ENCODE results near the gene HOXA5.

HOXA5 gene

DNA sequence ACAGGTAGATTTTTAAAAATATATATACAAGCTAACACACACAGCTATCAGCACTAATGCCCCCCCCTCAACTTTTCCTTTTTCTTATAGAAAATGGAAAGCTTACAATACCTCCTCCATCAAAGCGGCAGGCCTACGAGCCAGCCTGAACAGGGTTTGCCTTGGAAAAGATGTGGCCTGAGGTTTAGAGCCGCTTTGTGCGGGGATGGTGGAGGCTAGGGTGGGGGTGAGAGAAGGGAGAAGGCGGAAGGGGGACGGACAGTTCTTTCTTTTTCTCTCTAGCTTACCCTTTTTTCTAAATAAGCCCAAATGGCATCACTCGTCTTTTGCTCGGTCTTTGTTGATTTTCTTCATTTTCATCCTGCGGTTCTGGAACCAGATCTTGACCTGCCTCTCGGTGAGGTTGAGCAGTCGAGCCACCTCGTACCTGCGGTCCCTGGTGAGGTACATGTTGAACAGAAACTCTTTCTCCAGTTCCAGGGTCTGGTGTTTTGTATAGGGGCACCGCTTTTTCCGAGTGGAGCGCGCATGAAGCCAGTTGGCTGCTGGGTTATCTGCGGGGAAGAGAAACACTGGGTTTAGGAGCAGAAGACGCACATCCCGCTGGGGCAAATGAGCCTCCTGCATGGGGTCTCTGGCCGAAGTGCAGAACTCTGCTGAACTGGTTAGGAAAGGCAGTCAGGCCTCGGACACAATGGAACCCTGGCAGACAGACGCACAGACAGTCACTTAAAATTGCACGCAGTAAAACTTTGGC, 20.0 kb upstream of the HOXA5 start:
- TF ChIP-seq, protein P1, sequence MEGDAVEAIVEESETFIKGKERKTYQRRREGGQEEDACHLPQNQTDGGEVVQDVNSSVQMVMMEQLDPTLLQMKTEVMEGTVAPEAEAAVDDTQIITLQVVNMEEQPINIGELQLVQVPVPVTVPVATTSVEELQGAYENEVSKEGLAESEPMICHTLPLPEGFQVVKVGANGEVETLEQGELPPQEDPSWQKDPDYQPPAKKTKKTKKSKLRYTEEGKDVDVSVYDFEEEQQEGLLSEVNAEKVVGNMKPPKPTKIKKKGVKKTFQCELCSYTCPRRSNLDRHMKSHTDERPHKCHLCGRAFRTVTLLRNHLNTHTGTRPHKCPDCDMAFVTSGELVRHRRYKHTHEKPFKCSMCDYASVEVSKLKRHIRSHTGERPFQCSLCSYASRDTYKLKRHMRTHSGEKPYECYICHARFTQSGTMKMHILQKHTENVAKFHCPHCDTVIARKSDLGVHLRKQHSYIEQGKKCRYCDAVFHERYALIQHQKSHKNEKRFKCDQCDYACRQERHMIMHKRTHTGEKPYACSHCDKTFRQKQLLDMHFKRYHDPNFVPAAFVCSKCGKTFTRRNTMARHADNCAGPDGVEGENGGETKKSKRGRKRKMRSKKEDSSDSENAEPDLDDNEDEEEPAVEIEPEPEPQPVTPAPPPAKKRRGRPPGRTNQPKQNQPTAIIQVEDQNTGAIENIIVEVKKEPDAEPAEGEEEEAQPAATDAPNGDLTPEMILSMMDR (IDR thresholded peaks at IDR 0.05), result no peak
- no peak for DNase-seq (ENCODE audit: low spot score)
- H3K4me3 ChIP-seq, result no peak overlapping the region
- no peak overlapping the region for H3K27ac ChIP-seq

DNA sequence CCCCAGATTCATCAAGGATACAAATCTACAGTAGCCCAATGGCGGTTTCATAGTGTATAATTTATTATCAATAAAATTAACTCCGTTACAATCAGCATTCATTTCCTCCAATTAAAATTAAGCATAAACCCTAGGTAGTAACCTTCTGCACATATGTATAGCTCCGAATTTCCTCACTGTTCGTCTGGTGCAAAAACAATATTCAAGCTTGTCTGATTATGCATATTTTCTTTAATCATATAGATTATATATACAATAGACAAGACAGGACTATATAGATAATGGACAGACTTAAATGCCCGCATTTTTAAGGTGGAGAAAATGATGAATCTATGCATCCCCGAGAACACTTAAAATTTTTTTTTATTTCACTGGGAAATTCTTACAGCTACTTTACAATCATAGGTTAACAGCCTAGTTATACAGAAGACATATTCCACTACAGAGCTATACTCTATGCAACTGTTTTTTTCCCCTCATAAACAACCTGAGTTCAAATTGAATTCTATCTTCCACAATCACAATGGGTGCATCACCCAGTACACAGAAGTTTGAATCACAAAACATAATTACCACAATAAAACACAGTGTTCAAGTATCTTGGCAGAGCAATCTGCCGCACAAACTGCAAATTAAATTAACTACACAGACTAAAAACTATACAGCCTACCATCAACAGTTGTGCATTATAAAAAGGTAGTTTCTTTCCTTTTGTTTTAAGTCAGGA, 19.2 kb upstream of the HOXA5 start:
- DNase-seq (ENCODE audit: low spot score), result no peak
- no peak overlapping the region for H3K4me3 ChIP-seq
- TF ChIP-seq, protein P1 (IDR thresholded peaks at IDR 0.05), result no peak
- H3K27ac ChIP-seq, result no peak overlapping the region

- TF ChIP-seq, protein P1 (IDR thresholded peaks at IDR 0.05), result no peak
- no peak overlapping the region for H3K27ac ChIP-seq
These were observed 18.5 kb upstream of the HOXA5 start for GRCh38 chr7:27161721-27162560.

GRCh38 chr7:27161214-27161720, 17.8 kb upstream of the HOXA5 start:
- H3K4me3 ChIP-seq, result peak overlapping the region; percentile 68
- TF ChIP-seq, protein P1 (IDR thresholded peaks at IDR 0.05), result peak; percentile 8
- H3K27ac ChIP-seq, result no peak overlapping the region
- DNase-seq (ENCODE audit: low spot score), result no peak

More at GRCh38 chr7:27161721-27162560, 18.5 kb upstream of the HOXA5 start:
- peak overlapping the region; percentile 68 for H3K4me3 ChIP-seq
- DNase-seq (ENCODE audit: low spot score), result no peak

- H3K27ac ChIP-seq, result no peak overlapping the region
- H3K4me3 ChIP-seq, result peak overlapping the region; percentile 68
- TF ChIP-seq, protein P1 (IDR thresholded peaks at IDR 0.05), result peak; percentile 98
- DNase-seq (ENCODE audit: low spot score), result peak; percentile 85
These were observed 17.2 kb upstream of the HOXA5 start for GRCh38 chr7:27160546-27161213.

GRCh38 chr7:27160145-27160545, 16.7 kb upstream of the HOXA5 start:
- TF ChIP-seq, protein P1 (IDR thresholded peaks at IDR 0.05), result no peak
- peak overlapping the region; percentile 68 for H3K4me3 ChIP-seq
- no peak for DNase-seq (ENCODE audit: low spot score)
- H3K27ac ChIP-seq, result no peak overlapping the region
